HS-5 (cell line): ENCODE results near the gene ENOX1.

Source experiments
- DNase-seq: peaks from one replicate; pipeline ENCODE4 v3.0.0-alpha.2; 2012; ENCODE audit warnings: low read depth

ENOX1 gene

GRCh38 chr13:43387880-43388279 is 398.9 kb downstream of the ENOX1 start:
- no peak for DNase-seq

GRCh38 chr13:43383498-43384165 is 403.1 kb downstream of the ENOX1 start:
- no peak for DNase-seq

GRCh38 chr13:43379738-43380137 is 407.0 kb downstream of the ENOX1 start:
- DNase-seq = no peak

- peak; percentile 30 for DNase-seq
Observed at GRCh38 chr13:43377973-43378372, 408.8 kb downstream of the ENOX1 start.

GRCh38 chr13:43377149-43377548 is 409.6 kb downstream of the ENOX1 start:
- no peak for DNase-seq

- DNase-seq = no peak
Observed at GRCh38 chr13:43376596-43376995, 410.2 kb downstream of the ENOX1 start.

GRCh38 chr13:43375797-43376465 is 410.8 kb downstream of the ENOX1 start:
- DNase-seq = no peak

GRCh38 chr13:43374621-43375020 is 412.2 kb downstream of the ENOX1 start:
- no peak for DNase-seq

- no peak for DNase-seq
Observed at GRCh38 chr13:43373400-43373799, 413.4 kb downstream of the ENOX1 start.

GRCh38 chr13:43370842-43371241 is 415.9 kb downstream of the ENOX1 start:
- no peak for DNase-seq

- DNase-seq = no peak
Observed at GRCh38 chr13:43369319-43369718, 417.5 kb downstream of the ENOX1 start.

- no peak for DNase-seq
Observed at GRCh38 chr13:43368003-43368402, 418.8 kb downstream of the ENOX1 start.

- no peak for DNase-seq
Observed at GRCh38 chr13:43365039-43365344, 421.8 kb downstream of the ENOX1 start.

GRCh38 chr13:43364210-43365038 is 422.3 kb downstream of the ENOX1 start:
- DNase-seq = no peak

GRCh38 chr13:43363156-43363953 is 423.4 kb downstream of the ENOX1 start:
- DNase-seq = no peak

GRCh38 chr13:43362556-43362955 is 424.2 kb downstream of the ENOX1 start:
- no peak for DNase-seq

GRCh38 chr13:43360892-43361610 is 425.7 kb downstream of the ENOX1 start:
- DNase-seq = no peak

- DNase-seq = no peak
Observed at GRCh38 chr13:43360171-43360570, 426.6 kb downstream of the ENOX1 start.

GRCh38 chr13:43359536-43359935 is 427.2 kb downstream of the ENOX1 start:
- no peak for DNase-seq

GRCh38 chr13:43357564-43357963 is 429.2 kb downstream of the ENOX1 start:
- no peak for DNase-seq

- no peak for DNase-seq
Observed at GRCh38 chr13:43356567-43356966, 430.2 kb downstream of the ENOX1 start.

- no peak for DNase-seq
Observed at GRCh38 chr13:43355774-43356173, 431.0 kb downstream of the ENOX1 start.
